ENCODE data around the gene TP53INP2. TPM values are rescaled to one million over a fixed set of nuclear protein-coding genes. Genes with fewer than 3 reads are reported as not detected.

Gene TP53INP2
- total and polyA plus RNA-seq, 2 of the 13 experiments (the other 11 are each of a cell fraction or from before 2014, with no cell fraction given): 5.2 to 18.8 TPM

- no peak for TF ChIP-seq AHDC1 (CRISPR knock-in tag; IDR thresholded peaks at IDR 0.05; ENCODE audit: borderline replicate concordance)
- TF ChIP-seq ZMAT3 (CRISPR knock-in tag; conservative IDR thresholded peaks at IDR 0.05): no peak
- TF ChIP-seq NFATC3 (CRISPR knock-in tag; IDR thresholded peaks at IDR 0.05): no peak; the same call in 1 of the 2 replicates
- no peak for TF ChIP-seq HDAC6 (IDR thresholded peaks at IDR 0.05; ENCODE audit: low read depth, low read length)
- no peak for TF ChIP-seq ARID2 (CRISPR knock-in tag; IDR thresholded peaks at IDR 0.05; ENCODE audit: borderline replicate concordance)
- TF ChIP-seq ZNF589 (CRISPR knock-in tag; conservative IDR thresholded peaks at IDR 0.05): no peak
- no peak for TF ChIP-seq NCOA5 (CRISPR knock-in tag; IDR thresholded peaks at IDR 0.05)
- TF ChIP-seq ZNF558 (CRISPR knock-in tag; IDR thresholded peaks at IDR 0.05; ENCODE audit: borderline replicate concordance): no peak
- no peak for TF ChIP-seq ZNF652 (CRISPR knock-in tag; IDR thresholded peaks at IDR 0.05; ENCODE audit: borderline replicate concordance, low read depth)
- no peak for TF ChIP-seq NFKBIZ (CRISPR knock-in tag; IDR thresholded peaks at IDR 0.05)
- TF ChIP-seq POLR2G (IDR thresholded peaks at IDR 0.05; ENCODE audit: low read depth, low read length): no peak
- TF ChIP-seq ZBTB44 (CRISPR knock-in tag; IDR thresholded peaks at IDR 0.05): no peak
- no peak for TF ChIP-seq CBX1 (IDR thresholded peaks at IDR 0.05; ENCODE audit: low read depth)
- TF ChIP-seq YY1 (IDR thresholded peaks at IDR 0.05; ENCODE audit: insufficient read depth, insufficient replicate concordance, low read depth, low read length): no peak
- no peak for TF ChIP-seq TFAP4 (IDR thresholded peaks at IDR 0.05; ENCODE audit: borderline replicate concordance, low read depth)
- no peak for TF ChIP-seq ZEB1 (IDR thresholded peaks at IDR 0.05; ENCODE audit: insufficient replicate concordance, low read depth)
- no peak; the same call in 1 of the 2 replicates for TF ChIP-seq MXD1 (CRISPR knock-in tag; IDR thresholded peaks at IDR 0.05)
- TF ChIP-seq SMARCC2 (IDR thresholded peaks at IDR 0.05): no peak
- TF ChIP-seq ZNF510 (CRISPR knock-in tag; IDR thresholded peaks at IDR 0.05; ENCODE audit: low read depth): no peak
- no peak for TF ChIP-seq FOXO1 (CRISPR knock-in tag; IDR thresholded peaks at IDR 0.05)
- no peak for TF ChIP-seq ZNF335 (CRISPR knock-in tag; IDR thresholded peaks at IDR 0.05)
- no peak for TF ChIP-seq GTF2F1 (IDR thresholded peaks at IDR 0.05; ENCODE audit: low read length)
- no peak for TF ChIP-seq CSRNP2 (CRISPR knock-in tag; conservative IDR thresholded peaks at IDR 0.05; ENCODE audit: low read depth)
Observed at GRCh38 chr20:34703061-34703423, 1.1 kb upstream of the TP53INP2 start (continued).
